Esophagus muscularis mucosa (tissue), 4 donors: ENCODE data around the gene ERC2. TPM values are rescaled to one million over a fixed set of nuclear protein-coding genes. Genes with fewer than 3 reads are reported as not detected.

ENCODE experiments used
- DNase-seq: peaks from one replicate; pipeline ENCODE4 v3.0.0-alpha.2; 2017; ENCODE audit errors: extremely low spot score
- H3K27ac ChIP-seq, 4 donors: fragments of 200-600 bp; sonication (generic); replicated peaks in 1 of 4; 1 replicate in 3 of 4; 2 replicates in 1 of 4; pipeline ENCODE4 v1.5.1; 2016 to 2019; ENCODE audit warnings: mild to moderate bottlenecking in 1 of 4
- H3K27me3 ChIP-seq, 4 donors: fragments of 200-600 bp; sonication (generic); one replicate each; pipeline versions ENCODE4 v1.5.1 to v1.6.0; 2016 to 2019
- H3K36me3 ChIP-seq, 4 donors: fragments of 200-600 bp; sonication (generic); one replicate each; pipeline ENCODE4 v1.5.1; 2016 to 2019
- H3K4me1 ChIP-seq, 4 donors: fragments of 200-600 bp; sonication (generic); one replicate each; pipeline ENCODE4 v1.5.1; 2016 to 2019
- H3K4me3 ChIP-seq, 4 donors: fragments of 200-600 bp; sonication (generic); 1 replicate in 2 of 4; 2 replicates in 2 of 4; pipeline ENCODE4 v1.5.1; 2016 to 2019; ENCODE audit warnings: mild to moderate bottlenecking in 4 of 4, moderate library complexity in 1 of 4
- H3K9me3 ChIP-seq, 4 donors: fragments of 200-600 bp; sonication (generic); 1 replicate in 3 of 4; 2 replicates in 1 of 4; pipeline ENCODE4 v1.5.1; 2016 to 2019
- CTCF ChIP-seq, 3 experiments: fragments of 200-600 bp in 2 of 3; fragments of 450-650 bp in 1 of 3; sonication (generic) in 2 of 3; IDR thresholded peaks; one replicate each; pipeline ENCODE4 v1.5.1; 2017 to 2019; ENCODE audit warnings: antibody characterized with exemption in 3 of 3, mild to moderate bottlenecking in 2 of 3, moderate library complexity in 1 of 3
- EP300 ChIP-seq: sonication (generic); formaldehyde crosslinking; IDR thresholded peaks from one replicate; pipeline ENCODE4 v1.6.1; 2017; ENCODE audit warnings: antibody characterized with exemption
- POLR2A ChIP-seq: fragments of 450-650 bp; IDR thresholded peaks from one replicate; pipeline ENCODE4 v1.6.1; 2017; ENCODE audit warnings: antibody characterized with exemption, moderate library complexity, mild to moderate bottlenecking, low read depth
- POLR2AphosphoS5 ChIP-seq, 2 donors: sonication (generic); formaldehyde crosslinking; IDR thresholded peaks; one replicate each; pipeline ENCODE4 v1.6.1; 2017; ENCODE audit warnings: antibody characterized with exemption in 2 of 2
- WGBS: methylation state at CpG from one replicate; pipeline ENCODE4 v1.1.5; 2018; 5-methylcytosine and 5-hydroxymethylcytosine counted together
- intact Hi-C: fragments of 100-400 bp; cut with DNase I; formaldehyde crosslinking; loops from one replicate; pipeline ENCODE4 v1.15.1; 2023
- total RNA-seq, 4 donors: library from RNA; depleted of rRNA; stranded (reverse); fragments of >200 nt; gene quantifications; one replicate each; pipeline versions ENCODE4 v1.1.0 to v1.2.1, GENCODE V29; 2016

The ERC2 gene
- total RNA-seq, 4 donors from 2014 or later: 0.42 to 2.0 (median 1.5) TPM

GRCh38 chr3:55564726-55565125 lies 903.5 kb downstream of the ERC2 start:
- WGBS: 48% methylated on average over 6 of the region's 6 CpGs
- peak overlapping the region in 2 of 4 donors; percentile 20 to 63 for H3K27ac ChIP-seq
- no peaks in the 10 kb centered on the region for H3K36me3 ChIP-seq
- H3K27me3 ChIP-seq: no peaks in the 10 kb centered on the region
- peaks cover 0 to 31% (median 27%) of the 10 kb centered on the region in 4 donors for H3K4me1 ChIP-seq
- TF ChIP-seq POLR2AphosphoS5 (IDR thresholded peaks at IDR 0.05) (no peak), POLR2A (no peak), CTCF (IDR thresholded peaks at IDR 0.05) (no peak), EP300 (no peak)
- no peak for DNase-seq
- intact Hi-C loops: no loop called here
- no peak overlapping the region for H3K4me3 ChIP-seq
- H3K9me3 ChIP-seq: no peaks in the 10 kb centered on the region

GRCh38 chr3:55562700-55563099 lies 905.6 kb downstream of the ERC2 start:
- Histone ChIP-seq H3K27ac (no peak overlapping the region), H3K4me1 (peaks cover 0 to 31% (median 27%) of the 10 kb centered on the region in 4 donors), H3K9me3 (no peaks in the 10 kb centered on the region), H3K36me3 (no peaks in the 10 kb centered on the region), H3K27me3 (no peaks in the 10 kb centered on the region), H3K4me3 (no peak overlapping the region)
- intact Hi-C loops: no loop called here
- no peak for TF ChIP-seq POLR2A
- no peak for TF ChIP-seq POLR2AphosphoS5 (IDR thresholded peaks at IDR 0.05)
- no peak for TF ChIP-seq EP300
- no peak for TF ChIP-seq CTCF (IDR thresholded peaks at IDR 0.05)
- WGBS: 68% methylated on average over 1 of the region's 1 CpG
- DNase-seq: no peak

- no peak for DNase-seq
- intact Hi-C loops: no loop called here
- 79% methylated on average over 7 of the region's 7 CpGs for WGBS
Measured at GRCh38 chr3:55559500-55560423, 908.5 kb downstream of the ERC2 start.

GRCh38 chr3:55558316-55558715 lies 910.0 kb downstream of the ERC2 start:
- no peak for TF ChIP-seq CTCF (IDR thresholded peaks at IDR 0.05)
- no peak for TF ChIP-seq POLR2A
- no peak for TF ChIP-seq POLR2AphosphoS5 (IDR thresholded peaks at IDR 0.05)
- TF ChIP-seq EP300: no peak
- Histone ChIP-seq H3K4me1 (peaks cover 5 to 28% (median 18%) of the 10 kb centered on the region in 4 donors), H3K27me3 (no peaks in the 10 kb centered on the region), H3K9me3 (no peaks in the 10 kb centered on the region), H3K4me3 (no peak overlapping the region), H3K27ac (no peak overlapping the region), H3K36me3 (no peaks in the 10 kb centered on the region)
- 63% methylated on average over 1 of the region's 1 CpG for WGBS
- no peak for DNase-seq
- intact Hi-C loops: no loop called here

More at GRCh38 chr3:55559500-55560423, 908.5 kb downstream of the ERC2 start:
- Histone ChIP-seq H3K36me3 (no peaks in the 10 kb centered on the region), H3K27ac (no peak overlapping the region), H3K4me3 (no peak overlapping the region), H3K27me3 (no peaks in the 10 kb centered on the region), H3K4me1 (peaks cover 5 to 40% (median 32%) of the 10 kb centered on the region in 4 donors), H3K9me3 (no peaks in the 10 kb centered on the region)
- no peak for TF ChIP-seq POLR2A
- TF ChIP-seq EP300: no peak
- no peak for TF ChIP-seq POLR2AphosphoS5 (IDR thresholded peaks at IDR 0.05)
- TF ChIP-seq CTCF (IDR thresholded peaks at IDR 0.05): no peak
